ENCODE results near the gene PLXNA4.

- TF ChIP-seq ZSCAN20 (CRISPR knock-in tag; IDR thresholded peaks at IDR 0.05) (no peak), ZFP36 (IDR thresholded peaks at IDR 0.05; ENCODE audit: borderline replicate concordance, partially characterized antibody) (no peak), NFE2L2 (conservative IDR thresholded peaks at IDR 0.05; ENCODE audit: low read length) (no peak), CEBPB (IDR thresholded peaks at IDR 0.05) (no peak), REST (IDR thresholded peaks at IDR 0.05) (no peak), POLR2A (IDR thresholded peaks at IDR 0.05; ENCODE audit: low read length) (no peak), EP300 (IDR thresholded peaks at IDR 0.05) (no peak), JUNB (IDR thresholded peaks at IDR 0.05) (no peak)
- TF ChIP-seq, protein P1, sequence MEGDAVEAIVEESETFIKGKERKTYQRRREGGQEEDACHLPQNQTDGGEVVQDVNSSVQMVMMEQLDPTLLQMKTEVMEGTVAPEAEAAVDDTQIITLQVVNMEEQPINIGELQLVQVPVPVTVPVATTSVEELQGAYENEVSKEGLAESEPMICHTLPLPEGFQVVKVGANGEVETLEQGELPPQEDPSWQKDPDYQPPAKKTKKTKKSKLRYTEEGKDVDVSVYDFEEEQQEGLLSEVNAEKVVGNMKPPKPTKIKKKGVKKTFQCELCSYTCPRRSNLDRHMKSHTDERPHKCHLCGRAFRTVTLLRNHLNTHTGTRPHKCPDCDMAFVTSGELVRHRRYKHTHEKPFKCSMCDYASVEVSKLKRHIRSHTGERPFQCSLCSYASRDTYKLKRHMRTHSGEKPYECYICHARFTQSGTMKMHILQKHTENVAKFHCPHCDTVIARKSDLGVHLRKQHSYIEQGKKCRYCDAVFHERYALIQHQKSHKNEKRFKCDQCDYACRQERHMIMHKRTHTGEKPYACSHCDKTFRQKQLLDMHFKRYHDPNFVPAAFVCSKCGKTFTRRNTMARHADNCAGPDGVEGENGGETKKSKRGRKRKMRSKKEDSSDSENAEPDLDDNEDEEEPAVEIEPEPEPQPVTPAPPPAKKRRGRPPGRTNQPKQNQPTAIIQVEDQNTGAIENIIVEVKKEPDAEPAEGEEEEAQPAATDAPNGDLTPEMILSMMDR (IDR thresholded peaks at IDR 0.05), result no peak
Observed at GRCh38 chr7:132312531-132313055, 263.7 kb downstream of the PLXNA4 start.

All from A549 (cell line).